NCI-H345 treated with DMSO at 0.1 percent for 48 hours (cell line): ENCODE data around the gene ATXN3.

Experiments used
- DNase-seq: peaks from one replicate; lab custom pipeline; 2025; ENCODE audit not compliant: unreplicated experiment; lab: John Stamatoyannopoulos, UW

The ATXN3 gene

GRCh38 chr14:92010644-92011043 is 95.7 kb downstream of the ATXN3 start:
- DNase-seq = no peak

- no peak for DNase-seq
These were observed 96.8 kb downstream of the ATXN3 start for GRCh38 chr14:92009604-92010003.
